ENCODE results near the gene WASF3.
"Not testable (repeated sequence)": the region's sequence is repeated elsewhere in the genome, so short reads cannot be mapped to it uniquely, and the experiment has no call there.

The WASF3 gene

DNA sequence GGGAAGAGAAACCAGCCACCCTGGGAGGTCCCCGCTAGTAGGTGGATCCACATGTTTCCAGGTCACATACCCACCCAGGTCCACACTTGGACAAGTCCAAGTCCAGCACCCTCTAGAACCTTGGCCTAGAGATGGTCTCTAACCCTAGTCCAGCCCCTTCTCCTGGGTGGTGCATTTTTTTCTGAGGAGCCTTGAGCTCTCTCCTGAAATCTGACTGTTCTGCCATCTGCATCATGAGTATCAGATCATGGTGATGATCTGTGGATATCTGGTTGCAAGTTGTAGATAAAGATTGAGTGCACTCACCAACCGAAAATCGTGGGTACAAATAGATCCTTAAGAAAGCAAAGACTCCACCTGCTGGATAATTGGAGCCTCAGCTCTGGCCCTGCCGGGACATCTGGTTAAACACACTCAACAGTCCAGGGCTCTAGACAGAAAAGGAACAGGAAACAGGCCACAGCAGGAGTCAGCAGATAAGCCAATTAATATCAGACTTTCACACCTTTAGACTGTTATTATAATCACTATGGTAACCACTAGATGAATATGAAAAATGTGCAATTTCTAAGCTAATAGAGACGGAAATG, 162.0 kb downstream of the WASF3 start:
- peak; percentile 18 for DNase-seq (ENCODE audit: low spot score)

DNA sequence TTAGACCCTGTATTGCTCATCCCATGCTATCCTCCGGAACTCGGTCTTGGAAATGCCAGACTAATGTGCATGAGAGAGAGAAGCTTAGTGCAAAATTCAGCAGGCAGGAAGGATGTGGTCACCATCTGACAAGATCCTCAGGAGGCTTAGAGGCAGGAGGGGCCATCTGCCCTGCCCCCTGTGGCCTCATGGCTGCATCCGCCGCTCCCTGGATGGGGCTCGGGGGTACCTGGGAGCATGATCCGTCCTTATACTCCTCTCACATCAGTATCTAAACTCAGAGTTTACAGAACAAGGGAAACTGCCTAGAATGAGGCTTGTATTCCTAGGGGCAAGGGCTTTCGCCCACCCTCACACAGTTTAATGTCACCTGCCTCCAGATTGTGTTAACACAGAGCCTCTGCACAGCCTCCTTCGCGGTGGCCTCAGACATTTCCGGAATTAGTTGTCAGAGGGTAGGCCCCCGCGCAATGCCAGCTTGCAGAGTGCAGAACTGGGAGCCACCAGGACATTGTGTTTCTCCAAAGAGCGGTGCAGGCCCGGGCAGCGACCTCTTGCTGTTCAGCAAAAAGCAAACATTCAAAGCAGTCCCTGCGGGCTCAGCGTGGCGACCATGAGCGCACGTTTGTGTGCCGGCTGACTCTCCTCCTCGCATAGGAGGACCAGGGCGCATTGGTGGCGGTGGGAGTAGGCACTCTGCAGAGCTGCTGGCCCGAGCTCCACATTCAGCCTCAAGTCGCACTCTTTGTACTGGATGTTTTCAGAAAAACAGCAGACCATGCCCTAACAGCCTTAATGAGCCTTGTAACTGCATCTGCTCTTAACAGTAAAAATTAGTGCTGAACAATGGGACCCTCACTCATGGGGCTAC, 164.0 kb downstream of the WASF3 start:
- no peak for DNase-seq (ENCODE audit: low spot score)

DNA sequence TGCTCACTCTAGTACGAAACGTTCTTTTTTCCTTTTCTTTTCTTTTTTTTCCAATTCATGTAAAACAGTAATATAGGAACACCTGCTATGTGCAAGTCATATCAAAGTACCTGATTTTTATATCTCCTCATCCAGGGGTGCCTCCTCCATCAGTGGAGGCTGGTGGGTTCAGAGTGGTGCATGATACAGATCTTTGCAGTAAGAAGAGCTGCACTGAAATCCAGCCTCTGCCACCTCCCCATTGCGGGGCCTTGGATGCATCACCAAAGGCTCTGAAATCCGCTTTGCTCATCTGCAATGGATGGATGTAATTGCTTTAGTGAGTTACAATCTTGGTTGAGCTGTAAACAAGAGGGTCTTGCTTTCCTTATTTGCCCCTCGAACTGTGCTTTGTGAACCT, 164.8 kb downstream of the WASF3 start:
- DNase-seq (ENCODE audit: low spot score), result no peak

DNA sequence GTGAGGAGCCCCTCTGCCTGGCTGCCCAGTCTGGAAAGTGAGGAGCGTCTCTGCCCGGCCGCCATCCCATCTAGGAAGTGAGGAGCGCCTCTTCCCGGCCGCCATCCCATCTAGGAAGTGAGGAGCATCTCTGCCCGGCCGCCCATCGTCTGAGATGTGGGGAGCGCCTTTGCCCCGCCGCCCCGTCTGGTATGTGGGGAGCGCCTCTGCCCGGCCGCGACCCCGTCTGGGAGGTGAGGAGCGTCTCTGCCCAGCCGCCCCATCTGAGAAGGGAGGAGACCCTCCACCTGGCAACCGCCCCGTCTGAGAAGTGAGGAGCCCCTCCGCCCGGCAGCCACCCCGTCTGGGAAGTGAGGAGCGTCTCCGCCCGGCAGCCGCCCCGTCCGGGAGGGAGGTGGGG, 166.1 kb downstream of the WASF3 start:
- DNase-seq (ENCODE audit: low spot score), result not testable (repeated sequence)

DNA sequence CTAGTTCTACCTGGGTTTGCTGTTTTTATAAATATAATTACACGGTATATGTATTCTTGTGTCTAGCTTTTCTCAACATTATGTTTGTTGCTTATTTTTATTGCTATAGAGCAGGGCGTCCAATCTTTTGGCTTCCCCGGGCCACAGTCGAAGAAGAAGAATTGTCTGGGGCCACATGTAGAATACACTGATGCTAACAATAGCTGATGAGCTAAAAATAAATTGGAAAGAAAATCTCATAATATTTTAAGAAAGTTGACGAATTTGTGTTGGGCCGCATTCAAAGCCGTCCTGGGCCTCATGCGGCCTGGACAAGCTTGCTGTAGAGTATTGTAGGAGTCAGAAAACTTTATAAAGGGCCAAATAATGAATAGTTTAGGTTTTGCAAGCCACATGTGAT, 169.2 kb downstream of the WASF3 start:
- no peak for DNase-seq (ENCODE audit: low spot score)

DNA sequence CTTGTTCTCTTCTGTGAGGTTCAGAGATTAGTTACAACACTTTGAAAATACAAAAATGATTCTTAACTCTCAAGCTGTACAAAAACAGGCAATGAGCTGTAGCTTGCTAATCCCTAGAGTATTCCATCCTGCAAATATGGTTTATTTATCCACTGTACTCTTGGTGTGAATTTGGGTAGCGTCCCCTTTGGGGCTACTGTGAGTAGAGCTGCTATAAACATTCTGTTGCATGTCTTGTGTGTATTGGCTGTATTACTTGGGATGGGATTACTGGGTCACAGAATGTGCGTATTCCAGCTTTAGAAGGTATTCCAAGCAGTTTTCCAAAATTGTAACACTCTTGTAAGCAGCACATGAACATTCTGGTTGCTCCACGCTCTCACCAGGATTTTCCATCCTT, 169.6 kb downstream of the WASF3 start:
- no peak for DNase-seq (ENCODE audit: low spot score)

DNA sequence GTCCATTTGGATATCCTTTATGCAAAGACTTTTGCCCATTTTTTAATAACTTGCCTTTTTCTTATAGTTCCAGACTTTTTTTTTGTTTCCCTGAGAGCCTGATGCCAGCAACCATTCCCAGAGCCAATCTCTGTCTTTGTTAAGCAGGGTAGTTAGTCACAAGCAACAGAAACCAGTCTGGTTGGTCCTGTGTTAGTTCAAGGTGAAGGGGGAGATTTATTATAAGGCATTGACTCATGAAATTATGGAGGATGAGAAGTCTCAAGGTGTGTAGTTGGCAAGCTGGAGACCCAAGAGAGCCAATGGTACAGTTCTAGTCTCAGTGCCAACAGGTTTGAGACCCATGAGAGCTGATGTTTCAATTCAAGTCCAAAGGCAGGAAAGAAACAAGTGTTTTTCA, 170.2 kb downstream of the WASF3 start:
- no peak for DNase-seq (ENCODE audit: low spot score)

DNA sequence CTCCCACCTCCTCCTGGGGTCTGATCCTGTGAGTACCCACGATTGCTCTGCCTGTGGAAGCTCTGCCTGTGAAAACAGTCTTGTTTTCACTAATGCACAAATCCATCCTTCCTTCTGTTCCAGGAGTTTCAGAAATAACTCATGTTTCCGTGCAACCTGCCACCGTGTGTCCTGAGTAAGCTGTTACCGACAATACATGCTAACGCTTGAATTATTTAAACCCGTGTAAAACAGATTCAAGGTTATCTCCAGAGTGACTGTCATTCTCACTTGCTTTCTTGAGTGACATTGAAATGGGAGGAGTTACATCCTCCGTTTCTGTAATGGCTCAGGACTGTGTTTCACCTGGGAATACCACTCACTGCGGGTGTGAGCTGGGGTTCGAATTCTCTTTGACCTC, 178.2 kb downstream of the WASF3 start:
- DNase-seq (ENCODE audit: low spot score), result no peak

Measured in hematopoietic multipotent progenitor cell treated with erythropoietin and hydrocortisone succinate and interleukin-3 and kit ligand, for 15 days (in vitro differentiated cells).